ENCODE data around the gene NT5DC3.

NT5DC3 gene

DNA sequence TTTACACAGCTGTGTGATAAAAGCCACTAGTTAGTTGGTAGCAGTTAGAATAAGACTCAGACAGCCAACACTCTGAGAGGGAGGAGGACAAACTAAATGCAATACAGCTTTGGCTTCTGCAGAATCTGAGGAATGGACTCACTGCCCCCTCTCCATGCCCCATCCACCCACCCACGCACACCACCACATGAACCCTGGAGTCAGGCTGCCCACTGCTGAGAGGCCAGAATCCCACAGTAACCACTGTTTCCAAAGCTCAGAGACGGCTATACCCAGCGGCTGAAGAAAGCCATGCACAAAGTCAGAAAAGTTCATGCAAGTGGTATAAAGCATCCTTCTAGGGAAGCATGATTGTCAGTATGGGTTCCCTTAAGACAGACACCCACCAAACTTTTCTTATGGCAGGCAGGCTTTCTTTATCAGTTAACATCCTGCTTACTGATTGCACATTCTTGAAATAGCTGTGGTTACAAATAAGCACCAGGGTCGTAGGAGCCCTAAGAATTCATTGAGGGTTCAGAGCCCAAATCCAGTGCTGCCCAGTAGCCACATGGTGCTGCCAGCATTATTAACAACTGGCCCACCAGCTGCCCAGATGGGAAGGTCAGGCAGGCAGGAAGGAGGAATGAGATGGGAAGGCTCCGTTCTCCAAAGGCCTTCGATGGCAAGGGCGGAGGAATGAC, 61.5 kb downstream of the NT5DC3 start:
- DNase-seq = no peak

- DNase-seq = no peak
Observed at GRCh38 chr12:103778781-103779180, 62.3 kb downstream of the NT5DC3 start.

- DNase-seq = no peak
Observed at GRCh38 chr12:103774977-103775560, 66.0 kb downstream of the NT5DC3 start.

DNA sequence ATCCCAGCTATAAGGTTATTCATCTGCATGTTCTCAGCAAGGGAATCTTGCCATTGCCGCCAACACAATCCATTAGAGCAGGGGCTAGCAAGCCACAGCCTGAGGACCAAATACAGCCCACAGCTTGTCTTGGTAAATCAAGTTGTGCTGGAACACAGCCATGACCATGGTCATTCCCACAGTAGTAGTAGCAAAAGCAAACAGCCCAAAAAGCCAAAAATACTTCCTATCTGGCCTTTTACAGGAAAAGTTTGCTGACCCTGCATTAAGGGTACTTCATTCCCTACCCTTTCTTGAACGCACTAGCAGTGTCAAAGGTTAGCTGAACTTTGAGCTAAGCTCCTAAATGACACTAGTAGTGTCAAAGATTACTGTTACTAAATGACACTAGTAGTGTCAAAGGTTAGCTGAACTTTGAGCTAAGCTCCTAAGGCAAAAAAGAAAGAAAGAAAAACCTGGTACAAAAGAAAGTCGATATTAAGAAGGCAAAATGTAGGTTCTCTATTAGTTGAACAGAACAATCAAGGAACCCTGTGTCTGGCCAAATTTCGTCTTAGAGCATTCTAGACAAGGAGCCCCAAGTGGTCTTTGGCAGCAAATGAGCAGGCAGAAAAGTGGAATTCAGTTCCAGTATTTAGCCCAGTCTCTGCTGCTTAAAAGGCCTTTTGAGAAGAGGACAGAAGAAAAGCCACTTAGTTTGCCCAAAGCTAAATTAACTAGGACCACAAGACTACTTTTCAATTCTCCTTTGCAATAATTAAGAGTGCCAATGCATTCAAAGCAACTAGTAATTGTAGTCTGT, 67.7 kb downstream of the NT5DC3 start:
- DNase-seq = no peak

GRCh38 chr12:103772367-103773108, 68.5 kb downstream of the NT5DC3 start:
- DNase-seq = no peak

DNA sequence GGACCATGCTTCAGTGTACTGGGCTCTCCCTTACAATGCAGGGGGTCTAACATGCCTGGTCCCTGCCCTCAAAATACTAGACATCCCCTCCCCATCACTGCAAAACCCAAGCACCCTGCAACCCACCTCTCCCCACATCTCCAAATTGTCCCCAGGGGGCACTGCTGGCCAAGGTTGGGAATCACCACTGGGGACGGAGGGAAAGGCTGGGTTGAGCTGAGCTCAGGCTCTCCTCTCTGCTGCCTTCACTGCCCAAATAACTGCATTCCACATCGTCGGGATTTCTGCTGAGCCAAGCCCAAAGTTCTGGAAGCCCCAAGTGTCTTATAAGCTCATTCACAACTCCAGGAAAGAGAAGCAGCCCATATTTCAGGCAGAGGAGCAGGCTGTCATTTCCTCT, 69.6 kb downstream of the NT5DC3 start:
- DNase-seq = no peak

DNA sequence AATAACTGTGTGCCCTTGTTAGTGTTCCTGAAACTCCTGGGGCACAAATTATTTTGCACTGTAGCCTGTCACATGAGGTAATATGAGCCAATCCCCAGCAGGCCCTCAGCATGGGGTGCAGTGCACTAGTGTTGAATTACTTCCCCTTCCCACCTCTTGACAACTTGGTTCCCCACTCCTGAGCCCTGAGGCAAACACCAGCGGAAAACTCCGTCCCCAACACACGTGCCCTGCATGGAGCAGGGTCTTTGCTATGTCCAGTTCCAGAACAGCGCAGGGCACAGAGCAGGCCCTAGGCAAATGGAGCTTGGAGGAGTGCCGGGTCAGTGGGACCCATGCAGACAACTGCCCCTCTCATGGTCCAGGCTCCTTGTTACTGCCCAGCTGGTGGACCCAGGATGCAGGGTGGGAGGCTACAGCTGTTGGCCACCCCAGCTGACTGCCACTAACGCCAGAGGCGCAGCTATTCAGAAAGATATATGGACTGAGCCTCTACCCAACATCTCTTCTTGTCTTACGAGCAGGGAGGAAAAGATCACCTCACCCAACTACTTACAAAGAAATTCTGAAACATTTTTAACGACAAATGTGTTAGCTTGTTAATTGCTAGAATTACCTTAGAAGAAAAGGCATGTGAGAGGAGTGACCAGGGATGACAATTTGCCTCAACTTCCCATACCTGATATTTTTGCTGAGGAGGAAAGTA, 71.6 kb downstream of the NT5DC3 start:
- no peak for DNase-seq

- DNase-seq = no peak
Observed at GRCh38 chr12:103768467-103769123, 72.4 kb downstream of the NT5DC3 start.

DNA sequence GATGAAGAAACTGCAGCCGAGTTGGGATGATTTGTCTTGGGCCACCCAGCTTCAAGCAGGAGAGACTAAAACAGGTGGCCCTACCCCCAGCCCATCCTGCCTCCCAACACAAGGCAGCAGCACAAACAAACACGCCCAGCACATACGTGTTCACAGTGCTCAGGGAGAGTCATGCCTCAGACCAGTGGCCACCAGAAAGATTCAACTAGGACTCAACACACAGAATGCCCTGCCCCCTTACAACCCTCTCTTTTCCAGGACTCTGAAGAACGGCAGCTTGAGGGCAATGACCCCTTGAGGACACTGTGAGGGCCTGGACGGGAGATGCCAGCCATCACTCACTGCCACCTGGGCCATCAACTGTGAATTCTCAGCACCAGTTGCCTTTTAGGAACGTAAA, 75.0 kb downstream of the NT5DC3 start:
- no peak for DNase-seq

DNA sequence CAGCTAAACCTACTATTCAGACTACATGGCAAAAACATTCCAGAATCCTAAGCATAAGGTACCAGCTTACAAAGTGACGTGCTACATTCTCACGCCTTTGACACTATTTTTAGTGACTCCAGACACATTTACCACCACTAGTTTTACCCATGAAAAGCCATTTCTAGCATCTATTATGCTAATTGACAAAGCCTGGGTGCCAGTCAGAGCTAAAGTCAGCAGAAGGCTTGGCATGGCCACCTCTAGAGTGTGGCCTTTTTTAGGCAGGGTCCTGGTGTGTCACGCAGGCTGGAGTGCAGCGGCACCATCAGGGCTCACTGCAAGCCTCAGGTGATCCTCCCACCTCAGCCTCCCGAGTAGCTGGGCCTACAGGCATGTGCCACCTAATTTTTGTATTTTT, 75.7 kb downstream of the NT5DC3 start:
- no peak for DNase-seq

DNA sequence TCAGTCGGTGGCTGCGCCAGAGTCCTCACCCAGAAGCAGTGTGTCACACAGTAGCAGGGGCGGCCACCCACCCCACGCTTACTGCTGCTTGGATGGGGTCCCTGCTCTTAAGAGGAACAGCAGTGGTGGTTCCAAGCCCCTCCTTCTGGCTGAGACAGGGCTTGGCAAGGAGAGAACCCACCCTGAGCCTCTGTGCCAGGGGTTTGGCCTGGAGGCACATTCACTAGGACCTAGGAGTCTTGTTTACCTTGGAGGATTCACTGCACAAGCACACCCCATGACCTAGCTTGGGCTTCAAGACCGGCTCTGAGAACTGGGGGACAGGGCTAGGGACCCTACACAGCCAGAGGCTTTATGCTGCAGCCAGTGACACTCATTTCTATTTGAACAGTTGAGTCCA, 78.6 kb downstream of the NT5DC3 start:
- DNase-seq = no peak

GRCh38 chr12:103758310-103759089, 82.5 kb downstream of the NT5DC3 start:
- no peak for DNase-seq

- DNase-seq = no peak
Observed at GRCh38 chr12:103757248-103757647, 83.8 kb downstream of the NT5DC3 start.

DNA sequence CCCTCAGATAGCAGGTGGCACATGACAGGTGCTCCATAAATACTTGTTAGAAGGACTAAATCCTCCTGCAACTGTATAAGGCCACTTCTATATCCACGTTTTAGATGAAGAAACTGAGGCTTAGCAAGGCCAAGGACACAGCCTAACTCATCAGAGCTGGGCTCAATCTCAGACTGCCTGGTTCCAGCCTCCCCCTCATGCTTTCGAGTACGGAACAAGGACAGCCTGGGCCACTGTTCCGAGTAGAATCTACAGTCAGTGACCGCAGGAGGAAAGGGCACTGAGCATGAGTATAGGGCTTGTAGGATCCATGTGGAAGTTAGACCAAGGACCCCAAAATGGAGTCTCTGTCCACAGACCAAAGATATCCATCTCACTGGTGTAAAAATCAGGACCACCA, 84.6 kb downstream of the NT5DC3 start:
- DNase-seq = no peak

GRCh38 chr12:103755425-103755824, 85.6 kb downstream of the NT5DC3 start:
- no peak for DNase-seq

GRCh38 chr12:103751600-103751999, 89.4 kb downstream of the NT5DC3 start:
- DNase-seq = no peak

DNA sequence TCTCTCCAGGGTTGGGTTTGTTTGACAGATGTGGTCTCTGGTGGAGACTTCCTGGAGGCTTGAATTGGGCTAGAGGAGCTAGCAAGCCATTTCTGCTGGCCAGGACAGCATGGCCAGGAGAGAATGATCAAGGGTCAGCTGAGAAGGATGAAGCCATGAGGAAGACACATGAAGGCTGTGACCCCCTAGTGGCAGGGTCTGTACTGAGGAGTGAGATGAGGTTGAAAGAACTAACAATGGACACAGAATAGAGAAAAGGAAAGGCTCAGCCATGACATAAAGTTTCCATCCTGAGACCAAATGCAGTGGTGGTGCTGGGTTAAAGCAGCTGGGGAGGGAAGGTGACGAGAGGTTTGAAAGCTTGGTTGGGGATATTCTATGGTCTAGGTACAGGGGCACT, 89.9 kb downstream of the NT5DC3 start:
- no peak for DNase-seq

DNA sequence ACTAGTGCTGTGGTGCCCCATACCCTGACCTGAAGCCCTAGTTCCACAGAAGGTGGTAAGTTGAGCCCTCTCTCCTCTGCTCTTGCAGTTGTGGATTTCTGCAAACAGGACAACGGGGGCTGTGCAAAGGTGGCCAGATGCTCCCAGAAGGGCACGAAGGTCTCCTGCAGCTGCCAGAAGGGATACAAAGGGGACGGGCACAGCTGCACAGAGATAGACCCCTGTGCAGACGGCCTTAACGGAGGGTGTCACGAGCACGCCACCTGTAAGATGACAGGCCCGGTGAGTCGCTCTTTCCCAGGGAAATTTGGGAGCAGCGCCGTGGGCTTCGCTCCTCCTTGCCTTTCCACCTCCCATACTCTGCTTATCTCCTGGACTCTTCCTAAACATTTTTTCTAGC, 92.2 kb downstream of the NT5DC3 start:
- no peak for DNase-seq

DNA sequence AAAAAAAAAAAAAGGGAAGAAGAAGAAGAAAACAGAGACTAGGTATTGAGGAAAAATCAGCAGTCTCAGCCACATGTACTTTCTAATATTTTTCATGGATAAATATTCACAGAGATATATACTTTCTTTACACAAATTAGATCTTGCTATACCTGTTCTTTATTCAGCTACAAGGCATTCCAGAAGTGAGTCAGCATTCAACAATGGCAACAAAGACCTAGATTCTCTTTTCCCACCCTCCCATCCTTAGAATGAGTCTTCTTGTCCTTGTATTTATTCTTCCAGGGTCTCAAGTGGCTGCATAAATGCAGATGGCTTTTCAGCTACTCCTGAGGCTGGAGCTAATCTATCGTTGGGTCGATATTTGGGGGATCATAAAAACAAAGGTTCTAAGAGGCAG, 93.0 kb downstream of the NT5DC3 start:
- DNase-seq = no peak

DNA sequence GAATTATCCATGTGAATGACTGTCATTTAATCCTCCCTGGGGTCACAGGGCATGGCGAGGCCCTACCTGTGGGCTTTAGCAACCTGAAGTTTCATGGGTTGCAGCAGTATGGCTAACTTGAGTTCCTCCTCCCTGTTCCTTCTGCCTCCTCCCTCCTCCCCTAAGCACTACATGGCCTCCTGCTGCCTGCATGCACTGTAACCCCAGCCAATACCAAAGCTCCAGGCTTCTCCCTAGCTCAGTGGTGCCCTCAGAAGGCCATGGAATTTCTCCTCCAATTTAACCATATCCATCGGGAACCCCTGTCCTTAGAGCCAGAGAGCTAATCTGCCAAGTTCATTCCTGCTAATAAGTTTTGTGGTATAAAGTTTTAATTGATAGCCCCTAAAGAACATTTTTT, 95.1 kb downstream of the NT5DC3 start:
- DNase-seq = no peak

DNA sequence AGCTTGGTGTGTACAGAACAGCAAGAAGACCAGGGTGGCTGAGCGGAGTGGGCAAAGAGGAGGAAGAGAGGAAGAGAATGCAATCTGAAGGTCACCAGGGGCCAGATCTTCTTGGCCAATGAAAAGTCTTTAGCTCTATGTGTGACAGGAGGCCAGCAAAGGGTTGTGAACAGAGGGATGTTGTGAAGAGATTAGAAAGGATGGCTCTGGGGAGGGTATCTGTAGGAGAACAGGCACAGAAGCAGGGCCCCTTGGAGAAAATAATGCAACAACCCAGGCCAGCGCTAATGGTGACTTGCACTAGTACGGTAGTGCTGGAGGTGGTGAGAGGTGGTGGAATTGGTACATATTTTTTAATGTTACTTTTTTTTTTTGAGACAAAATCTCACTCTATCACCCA, 97.2 kb downstream of the NT5DC3 start:
- DNase-seq = no peak
